Mesendoderm (in vitro differentiated cells): ENCODE results near the gene EPB41L3.

Source experiments
- DNase-seq: peaks from one replicate; pipeline ENCODE4 v3.0.0; 2013
- H2AK5ac ChIP-seq: 2 replicates; pipeline ENCODE4 v1.6.1; 2013; ENCODE audit warnings: low read length, inconsistent platforms
- H2BK120ac ChIP-seq: 2 replicates; pipeline ENCODE4 v1.6.1; 2013; ENCODE audit warnings: low read depth, mild to moderate bottlenecking, low read length, moderate library complexity, mixed read lengths
- H2BK15ac ChIP-seq: replicated peaks from 2 replicates; pipeline ENCODE4 v1.6.1; 2013; ENCODE audit warnings: low read depth, mild to moderate bottlenecking, moderate library complexity
- H2BK5ac ChIP-seq: 2 replicates; pipeline ENCODE4 v1.6.1; 2013; ENCODE audit warnings: low read length, inconsistent platforms
- H3K18ac ChIP-seq: 2 replicates; pipeline ENCODE4 v1.6.1; 2013; ENCODE audit warnings: mild to moderate bottlenecking, low read length, mixed read lengths
- H3K23ac ChIP-seq: one replicate; pipeline ENCODE4 v1.6.1; 2013; ENCODE audit warnings: low read length
- H3K27ac ChIP-seq: 2 replicates; pipeline ENCODE4 v1.5.1; 2013; ENCODE audit warnings: low read depth, mild to moderate bottlenecking, inconsistent platforms, low read length, moderate library complexity
- H3K27me3 ChIP-seq: 2 replicates; pipeline ENCODE4 v1.6.1; 2013; ENCODE audit warnings: low read length, control low read depth, mild to moderate bottlenecking, inconsistent platforms; ENCODE audit not compliant: insufficient read depth, poor library complexity
- H3K36me3 ChIP-seq: 2 replicates; pipeline ENCODE4 v1.6.1; 2013; ENCODE audit warnings: low read length, inconsistent platforms; ENCODE audit not compliant: control insufficient read depth, insufficient read depth
- H3K4ac ChIP-seq: one replicate; pipeline ENCODE4 v1.6.1; 2013; ENCODE audit warnings: low read depth, mild to moderate bottlenecking, low read length, moderate library complexity
- H3K4me1 ChIP-seq: 2 replicates; pipeline ENCODE4 v1.6.1; 2013; ENCODE audit warnings: low read depth, low read length, inconsistent platforms; ENCODE audit not compliant: control insufficient read depth
- H3K4me2 ChIP-seq: 2 replicates; pipeline ENCODE4 v1.6.1; 2013; ENCODE audit warnings: low read length
- H3K4me3 ChIP-seq: 2 replicates; pipeline ENCODE4 v1.5.1; 2013; ENCODE audit warnings: mild to moderate bottlenecking, low read length
- H3K56ac ChIP-seq: one replicate; pipeline ENCODE4 v1.6.1; 2013; ENCODE audit warnings: low read length
- H3K79me1 ChIP-seq: 2 replicates; pipeline ENCODE4 v1.6.1; 2013; ENCODE audit warnings: low read length, inconsistent platforms
- H3K79me2 ChIP-seq: 2 replicates; pipeline ENCODE4 v1.6.1; 2013; ENCODE audit warnings: mild to moderate bottlenecking, low read length; ENCODE audit not compliant: control insufficient read depth, insufficient read depth
- H3K9ac ChIP-seq: 2 replicates; pipeline ENCODE4 v1.6.1; 2013; ENCODE audit warnings: low read length, inconsistent platforms
- H4K5ac ChIP-seq: one replicate; pipeline ENCODE4 v1.6.1; 2013; ENCODE audit warnings: low read length
- H4K8ac ChIP-seq: one replicate; pipeline ENCODE4 v1.6.1; 2013; ENCODE audit warnings: low read depth, mild to moderate bottlenecking, control low read depth, low read length, moderate library complexity
- WGBS: extraction: QIAGEN DNeasy Blood & Tissue Kit; methylation state at CpG from one replicate; pipeline ENCODE4 v1.1.7; 2013; ENCODE audit warnings: low lambda C conversion rate, missing lambda C conversion rate; ENCODE audit not compliant: insufficient coverage; ENCODE audit errors: extremely low coverage; 5-methylcytosine and 5-hydroxymethylcytosine counted together

EPB41L3 gene

DNA sequence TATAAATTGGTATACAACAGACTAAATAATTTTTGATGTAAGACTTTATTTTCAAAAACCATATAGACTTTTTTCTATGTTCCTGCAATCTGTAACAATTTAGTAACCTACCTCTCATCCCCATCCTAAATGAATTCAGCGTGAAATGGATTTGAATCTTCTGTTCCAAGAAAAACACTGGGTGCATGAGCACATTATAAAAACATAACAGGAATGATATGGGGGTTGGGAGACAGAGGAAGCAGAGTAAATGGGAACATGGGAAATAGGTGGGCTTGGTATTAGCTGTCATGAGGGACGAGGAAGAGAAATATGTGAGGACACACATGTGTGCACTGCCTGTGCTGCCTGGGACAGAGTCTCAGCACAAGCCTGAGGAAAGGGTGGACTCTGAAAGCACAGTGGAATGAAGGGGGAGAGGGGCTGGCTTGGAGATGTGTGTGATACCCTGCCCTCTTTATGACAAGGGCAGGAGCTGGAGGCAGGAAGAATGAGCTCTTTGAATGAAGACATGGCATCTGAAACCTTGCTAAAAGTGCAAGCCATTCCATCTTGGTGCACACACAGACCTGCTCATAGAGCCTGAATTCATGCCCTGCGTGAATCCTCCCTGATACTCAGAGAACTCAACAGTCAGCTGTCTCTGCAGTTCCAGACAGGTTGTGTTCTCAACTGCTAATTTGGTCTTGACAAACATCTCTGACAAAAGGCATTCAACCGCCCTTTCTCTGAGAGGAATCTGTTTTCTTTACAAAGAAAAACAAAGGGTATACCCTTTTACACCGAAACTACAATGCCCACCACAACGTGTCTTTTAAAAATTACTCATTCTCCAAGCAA is 66.6 kb downstream of the EPB41L3 start:
- H3K4me3 ChIP-seq, result no peak overlapping the region
- H4K5ac ChIP-seq, result no peak overlapping the region
- H3K79me2 ChIP-seq, result no peaks in the 10 kb centered on the region
- H4K8ac ChIP-seq, result no peak overlapping the region
- H3K36me3 ChIP-seq, result no peaks in the 10 kb centered on the region
- H3K27ac ChIP-seq, result no peak overlapping the region
- peaks cover 5% of the 10 kb centered on the region for H3K79me1 ChIP-seq
- H3K4me1 ChIP-seq, result no peaks in the 10 kb centered on the region
- no peak overlapping the region for H3K4ac ChIP-seq
- whole genome bisulfite sequencing, result no CpG with 5 or more reads among the region's 6 CpGs
- no peak overlapping the region for H2BK120ac ChIP-seq
- H3K9ac ChIP-seq, result no peak overlapping the region
- H3K4me2 ChIP-seq, result no peak overlapping the region
- DNase-seq, result no peak
- no peaks in the 10 kb centered on the region for H3K27me3 ChIP-seq
- no peak overlapping the region for H2BK5ac ChIP-seq
- H3K56ac ChIP-seq, result no peak overlapping the region
- H3K23ac ChIP-seq, result no peak overlapping the region
- H2AK5ac ChIP-seq, result no peak overlapping the region
- no peak overlapping the region for H2BK15ac ChIP-seq
- no peak overlapping the region for H3K18ac ChIP-seq

- WGBS, result no CpG with 5 or more reads among the region's 8 CpGs
- no peak for DNase-seq
- Histone ChIP-seq H4K8ac (no peak overlapping the region), H2BK5ac (no peak overlapping the region), H2BK120ac (no peak overlapping the region), H3K4ac (no peak overlapping the region), H3K18ac (no peak overlapping the region), H3K79me1 (no peaks in the 10 kb centered on the region), H3K27me3 (no peaks in the 10 kb centered on the region), H3K4me1 (no peaks in the 10 kb centered on the region), H3K27ac (no peak overlapping the region), H2BK15ac (no peak overlapping the region), H2AK5ac (no peak overlapping the region), H3K4me3 (no peak overlapping the region), H3K56ac (no peak overlapping the region), H3K9ac (no peak overlapping the region), H4K5ac (no peak overlapping the region), H3K23ac (no peak overlapping the region), H3K4me2 (no peak overlapping the region), H3K36me3 (no peaks in the 10 kb centered on the region), H3K79me2 (no peaks in the 10 kb centered on the region)
Observed at GRCh38 chr18:5475267-5475666, 68.5 kb downstream of the EPB41L3 start.

- Histone ChIP-seq H4K5ac (no peak overlapping the region), H2BK5ac (no peak overlapping the region), H2BK15ac (no peak overlapping the region), H3K23ac (no peak overlapping the region), H3K4me1 (no peaks in the 10 kb centered on the region), H3K4me2 (no peak overlapping the region), H3K18ac (no peak overlapping the region), H3K79me1 (no peaks in the 10 kb centered on the region), H3K27ac (no peak overlapping the region), H3K56ac (no peak overlapping the region), H3K36me3 (no peaks in the 10 kb centered on the region), H2AK5ac (no peak overlapping the region), H3K27me3 (no peaks in the 10 kb centered on the region), H3K9ac (no peak overlapping the region), H4K8ac (no peak overlapping the region), H2BK120ac (no peak overlapping the region), H3K4ac (no peak overlapping the region), H3K79me2 (no peaks in the 10 kb centered on the region), H3K4me3 (no peak overlapping the region)
- WGBS, result no CpG with 5 or more reads among the region's 13 CpGs
- no peak for DNase-seq
Observed at GRCh38 chr18:5469340-5469739, 74.5 kb downstream of the EPB41L3 start.

DNA sequence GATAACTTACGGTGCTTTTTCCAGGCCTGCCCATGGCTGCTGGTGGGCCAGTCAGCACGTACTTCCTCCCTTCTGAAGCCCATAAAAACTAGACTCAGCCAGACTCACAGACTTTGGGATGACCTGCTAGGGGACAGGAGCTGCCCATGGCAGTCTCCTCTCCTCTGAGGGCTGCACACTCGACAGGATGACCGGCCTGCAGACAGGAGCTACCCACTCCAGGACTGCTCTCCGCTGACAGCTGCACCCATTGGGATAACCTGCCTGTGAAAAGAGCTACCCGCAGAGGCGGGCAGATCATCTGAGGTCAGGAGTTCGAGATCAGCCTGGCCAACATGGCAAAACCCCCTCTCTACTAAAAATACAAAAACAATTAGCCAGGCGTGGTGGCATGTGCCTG is 75.4 kb downstream of the EPB41L3 start:
- H3K18ac ChIP-seq, result no peak overlapping the region
- H3K4me2 ChIP-seq, result no peak overlapping the region
- no peak overlapping the region for H3K4me3 ChIP-seq
- no peak overlapping the region for H2BK120ac ChIP-seq
- H3K23ac ChIP-seq, result no peak overlapping the region
- H2AK5ac ChIP-seq, result no peak overlapping the region
- H4K8ac ChIP-seq, result no peak overlapping the region
- H3K56ac ChIP-seq, result no peak overlapping the region
- H3K79me2 ChIP-seq, result no peaks in the 10 kb centered on the region
- no peak overlapping the region for H3K27ac ChIP-seq
- H3K4me1 ChIP-seq, result no peaks in the 10 kb centered on the region
- DNase-seq, result no peak
- H4K5ac ChIP-seq, result no peak overlapping the region
- H3K4ac ChIP-seq, result no peak overlapping the region
- no peak overlapping the region for H3K9ac ChIP-seq
- WGBS, result no CpG with 5 or more reads among the region's 9 CpGs
- no peak overlapping the region for H2BK15ac ChIP-seq
- no peak overlapping the region for H2BK5ac ChIP-seq
- H3K79me1 ChIP-seq, result no peaks in the 10 kb centered on the region
- H3K27me3 ChIP-seq, result no peaks in the 10 kb centered on the region
- H3K36me3 ChIP-seq, result no peaks in the 10 kb centered on the region

GRCh38 chr18:5467671-5468070 is 76.1 kb downstream of the EPB41L3 start:
- Histone ChIP-seq H3K23ac (no peak overlapping the region), H4K5ac (no peak overlapping the region), H3K36me3 (no peaks in the 10 kb centered on the region), H3K4me1 (no peaks in the 10 kb centered on the region), H3K18ac (no peak overlapping the region), H4K8ac (no peak overlapping the region), H3K79me2 (no peaks in the 10 kb centered on the region), H3K4ac (no peak overlapping the region), H3K9ac (no peak overlapping the region), H3K56ac (no peak overlapping the region), H2AK5ac (no peak overlapping the region), H3K79me1 (no peaks in the 10 kb centered on the region), H3K27me3 (no peaks in the 10 kb centered on the region), H3K4me3 (no peak overlapping the region), H2BK15ac (no peak overlapping the region), H3K4me2 (no peak overlapping the region), H3K27ac (no peak overlapping the region), H2BK5ac (no peak overlapping the region), H2BK120ac (no peak overlapping the region)
- no peak for DNase-seq
- WGBS, result no CpG with 5 or more reads among the region's 6 CpGs

DNA sequence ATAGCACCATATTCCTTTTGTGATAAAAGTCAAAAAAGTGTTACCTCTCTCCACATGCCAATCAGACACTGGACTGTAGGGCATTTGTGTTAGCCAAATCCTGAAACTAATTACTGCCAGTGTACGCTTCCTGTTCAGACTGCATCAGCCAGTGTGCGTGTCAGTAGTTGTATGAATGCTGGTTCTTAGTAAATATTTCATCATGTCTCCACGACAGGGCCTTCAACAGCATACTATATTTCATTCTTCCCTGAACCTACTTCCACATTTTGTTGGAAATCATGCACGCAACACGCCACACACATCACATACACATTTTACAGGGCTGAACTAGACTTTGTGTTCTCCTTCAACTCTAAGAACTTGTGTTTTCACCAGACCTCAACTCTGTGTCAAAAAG is 77.5 kb downstream of the EPB41L3 start:
- Histone ChIP-seq H3K4me1 (no peaks in the 10 kb centered on the region), H3K4me3 (no peak overlapping the region), H3K9ac (no peak overlapping the region), H4K5ac (no peak overlapping the region), H2BK15ac (no peak overlapping the region), H3K23ac (no peak overlapping the region), H2AK5ac (no peak overlapping the region), H3K18ac (no peak overlapping the region), H2BK120ac (no peak overlapping the region), H3K27me3 (no peaks in the 10 kb centered on the region), H3K79me2 (no peaks in the 10 kb centered on the region), H3K79me1 (no peaks in the 10 kb centered on the region), H3K4me2 (no peak overlapping the region), H3K4ac (no peak overlapping the region), H4K8ac (no peak overlapping the region), H2BK5ac (no peak overlapping the region), H3K27ac (no peak overlapping the region), H3K56ac (no peak overlapping the region), H3K36me3 (no peaks in the 10 kb centered on the region)
- no CpG with 5 or more reads among the region's 5 CpGs for WGBS
- DNase-seq, result no peak
